CD14-positive monocyte (primary cell): ENCODE results near the gene PSMD13. TPM values are rescaled to one million over a fixed set of nuclear protein-coding genes. Genes with fewer than 3 reads are reported as not detected.

Experiments
- polyA plus RNA-seq, 3 donors: library from polyadenylated mRNA; depleted of rRNA in 1 of 3; unstranded in 2 of 3; stranded (reverse) in 1 of 3; fragments of 300-500 nt in 2 of 3; fragments of >200 nt in 1 of 3; fragmentation: Illumina TruSeq in 2 of 3; gene quantifications; 1 replicate in 2 of 3; 2 replicates in 1 of 3; pipeline ENCODE4 v1.2.3, GENCODE V29; 2012 to 2021

PSMD13 gene
- polyA plus RNA-seq, 3 donors = 136 to 272 (median 218) TPM

Other genes with a start within 250 kb of the PSMD13 start
- not detected for gene SCGB1C1, start 43.9 kb upstream of the PSMD13 start, polyA plus RNA-seq
- 10 to 100 TPM in 2 of 3 donors, 1 to 10 TPM in 1; 9.5 to 37.3 (median 29.3) TPM for gene BET1L, start 29.6 kb upstream of the PSMD13 start, polyA plus RNA-seq
- 10 to 100 TPM; 51.1 to 79.1 (median 56.5) TPM for gene RIC8A, start 29.3 kb upstream of the PSMD13 start, polyA plus RNA-seq
- gene SIRT3, start 634 bp upstream of the PSMD13 start, polyA plus RNA-seq = 10 to 100 TPM in 1 of 3 donors, 1 to 10 TPM in 2; 4.3 to 23.7 (median 4.3) TPM
- gene NLRP6, start 41.4 kb downstream of the PSMD13 start, polyA plus RNA-seq = under 1 TPM; 0.10 to 0.51 (median 0.24) TPM
- gene PGGHG, start 52.1 kb downstream of the PSMD13 start, polyA plus RNA-seq = 10 to 100 TPM in 1 of 3 donors, 1 to 10 TPM in 2; 1.6 to 82.9 (median 2.1) TPM
- gene IFITM5, start 62.5 kb downstream of the PSMD13 start, polyA plus RNA-seq = not detected
- gene IFITM2, start 70.8 kb downstream of the PSMD13 start, polyA plus RNA-seq = 1,000 to 10,000 TPM in 1 of 3 donors, 100 to 1,000 TPM in 2; 625 to 1,147 (median 705) TPM
- 10 to 100 TPM; 26.0 to 49.5 (median 36.3) TPM for gene IFITM1, start 77.1 kb downstream of the PSMD13 start, polyA plus RNA-seq
- gene IFITM3, start 83.9 kb downstream of the PSMD13 start, polyA plus RNA-seq = 100 to 1,000 TPM; 353 to 637 (median 445) TPM
- gene B4GALNT4, start 132.5 kb downstream of the PSMD13 start, polyA plus RNA-seq = not detected
- not detected for gene PKP3, start 157.2 kb downstream of the PSMD13 start, polyA plus RNA-seq
- gene SIGIRR, start 178.0 kb downstream of the PSMD13 start, polyA plus RNA-seq = 100 to 1,000 TPM in 1 of 3 donors, 10 to 100 TPM in 2; 62.8 to 125 (median 75.4) TPM
- gene ANO9, start 205.0 kb downstream of the PSMD13 start, polyA plus RNA-seq = under 1 TPM in 2 of 3 donors, not detected in 1; 0.18 to 0.24 TPM
- 10 to 100 TPM in 2 of 3 donors, 1 to 10 TPM in 1; 9.3 to 18.3 (median 12.4) TPM for gene PTDSS2, start 213.3 kb downstream of the PSMD13 start, polyA plus RNA-seq